ENCODE data around the gene SLC24A3.

The SLC24A3 gene

DNA sequence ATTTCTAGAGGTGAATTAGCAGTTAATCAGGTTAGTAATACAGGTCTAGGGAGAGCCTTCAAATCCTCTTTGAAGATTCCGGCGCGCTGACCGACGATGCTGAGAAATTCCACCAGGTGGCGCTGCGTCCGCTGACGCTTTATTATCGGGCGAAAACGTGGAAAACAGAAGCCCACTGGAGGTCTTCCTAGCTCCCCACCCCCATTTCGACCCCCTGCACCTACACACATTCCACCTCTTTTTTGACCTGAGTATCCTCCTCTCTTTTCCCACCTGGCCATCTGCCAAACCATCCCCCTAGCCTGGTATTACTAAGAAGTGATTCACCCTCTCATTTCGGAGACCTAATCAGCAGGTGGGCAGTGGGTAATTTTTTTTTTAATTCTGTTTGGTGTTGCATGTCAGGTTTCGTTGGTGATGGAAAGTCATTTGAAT is 480.3 kb downstream of the SLC24A3 start:
- no peak overlapping the region for H3K4me3 ChIP-seq (ENCODE audit: low read depth, low read length)
- DNase-seq (ENCODE audit: low read depth), result peak; percentile 53
- TF ChIP-seq POLR2A (IDR thresholded peaks at IDR 0.05; ENCODE audit: extremely low read depth, insufficient read length), result no peak
- 0 out of 2 replicates have a peak, but pooled peaks have one; percentile 39 for TF ChIP-seq MAX (IDR thresholded peaks at IDR 0.05; ENCODE audit: low read depth, low read length)
- TF ChIP-seq MYC (IDR thresholded peaks at IDR 0.05; ENCODE audit: low read depth, low read length), result peak; percentile 16; the same call in 1 of the 2 replicates
- peak; percentile 91 for TF ChIP-seq CTCF (IDR thresholded peaks at IDR 0.05; ENCODE audit: low read depth, low read length)

GRCh38 chr20:19693508-19693907 is 481.1 kb downstream of the SLC24A3 start:
- no peak for DNase-seq (ENCODE audit: low read depth)
- TF ChIP-seq MAX (IDR thresholded peaks at IDR 0.05; ENCODE audit: low read depth, low read length) (no peak), POLR2A (IDR thresholded peaks at IDR 0.05; ENCODE audit: extremely low read depth, insufficient read length) (no peak), CTCF (IDR thresholded peaks at IDR 0.05; ENCODE audit: low read depth, low read length) (no peak), MYC (IDR thresholded peaks at IDR 0.05; ENCODE audit: low read depth, low read length) (no peak)
- H3K4me3 ChIP-seq (ENCODE audit: low read depth, low read length), result no peak overlapping the region

GRCh38 chr20:19695081-19695480 is 482.6 kb downstream of the SLC24A3 start:
- peak; percentile 20 for DNase-seq (ENCODE audit: low read depth)
- no peak for TF ChIP-seq POLR2A (IDR thresholded peaks at IDR 0.05; ENCODE audit: extremely low read depth, insufficient read length)
- 0 out of 2 replicates have a peak, but pooled peaks have one; percentile 15 for TF ChIP-seq MYC (IDR thresholded peaks at IDR 0.05; ENCODE audit: low read depth, low read length)
- no peak for TF ChIP-seq CTCF (IDR thresholded peaks at IDR 0.05; ENCODE audit: low read depth, low read length)
- peak; percentile 38; the same call in 1 of the 2 replicates for TF ChIP-seq MAX (IDR thresholded peaks at IDR 0.05; ENCODE audit: low read depth, low read length)
- H3K4me3 ChIP-seq (ENCODE audit: low read depth, low read length), result no peak overlapping the region

- DNase-seq (ENCODE audit: low read depth), result no peak
- H3K4me3 ChIP-seq (ENCODE audit: low read depth, low read length), result no peak overlapping the region
- no peak for TF ChIP-seq POLR2A (IDR thresholded peaks at IDR 0.05; ENCODE audit: extremely low read depth, insufficient read length)
- TF ChIP-seq MYC (IDR thresholded peaks at IDR 0.05; ENCODE audit: low read depth, low read length), result no peak
- TF ChIP-seq CTCF (IDR thresholded peaks at IDR 0.05; ENCODE audit: low read depth, low read length), result no peak
- TF ChIP-seq MAX (IDR thresholded peaks at IDR 0.05; ENCODE audit: low read depth, low read length), result no peak
Measured at GRCh38 chr20:19696620-19697019, 484.2 kb downstream of the SLC24A3 start.

- H3K4me3 ChIP-seq (ENCODE audit: low read depth, low read length), result no peak overlapping the region
- TF ChIP-seq MYC (IDR thresholded peaks at IDR 0.05; ENCODE audit: low read depth, low read length) (no peak), MAX (IDR thresholded peaks at IDR 0.05; ENCODE audit: low read depth, low read length) (no peak), CTCF (IDR thresholded peaks at IDR 0.05; ENCODE audit: low read depth, low read length) (no peak), POLR2A (IDR thresholded peaks at IDR 0.05; ENCODE audit: extremely low read depth, insufficient read length) (no peak)
- DNase-seq (ENCODE audit: low read depth), result no peak
Measured at GRCh38 chr20:19697415-19697814, 485.0 kb downstream of the SLC24A3 start.

All from NB4 (cell line).